HG03045 (cell line): Measurements from ENCODE around the gene JPT2.
"Not testable (repeated sequence)": the region's sequence is repeated elsewhere in the genome, so short reads cannot be mapped to it uniquely, and the experiment has no call there.

Source experiments
- ATAC-seq: cut with Tn5 transposase; IDR thresholded peaks from one replicate; pipeline ENCODE4 v1.9.1; 2021; ENCODE audit warnings: mild to moderate bottlenecking, moderate library complexity; ENCODE audit not compliant: unreplicated experiment

Gene JPT2

GRCh38 chr16:1673424-1674151 lies 4.5 kb upstream of the JPT2 start:
- no peak for ATAC-seq

DNA sequence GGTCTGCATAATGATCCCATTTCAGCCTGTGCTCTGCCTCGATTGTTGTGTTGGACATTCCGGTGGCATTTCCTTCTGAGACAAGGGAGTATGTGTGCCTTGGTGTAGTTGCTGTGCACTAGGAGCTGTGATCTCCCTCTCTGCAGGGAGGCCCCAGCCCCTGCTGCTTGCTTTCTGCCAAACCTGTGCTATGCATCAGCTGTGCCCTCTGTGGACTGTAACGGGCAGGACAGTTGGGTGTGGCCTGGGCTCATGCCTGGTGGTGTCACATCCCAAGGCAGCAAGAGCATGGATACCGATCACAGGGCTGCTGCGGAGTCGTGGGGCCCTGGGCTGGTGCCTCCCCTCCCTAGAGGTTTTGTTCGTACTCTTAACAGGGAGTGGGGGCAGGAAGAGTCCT lies 3.8 kb upstream of the JPT2 start:
- no peak for ATAC-seq

DNA sequence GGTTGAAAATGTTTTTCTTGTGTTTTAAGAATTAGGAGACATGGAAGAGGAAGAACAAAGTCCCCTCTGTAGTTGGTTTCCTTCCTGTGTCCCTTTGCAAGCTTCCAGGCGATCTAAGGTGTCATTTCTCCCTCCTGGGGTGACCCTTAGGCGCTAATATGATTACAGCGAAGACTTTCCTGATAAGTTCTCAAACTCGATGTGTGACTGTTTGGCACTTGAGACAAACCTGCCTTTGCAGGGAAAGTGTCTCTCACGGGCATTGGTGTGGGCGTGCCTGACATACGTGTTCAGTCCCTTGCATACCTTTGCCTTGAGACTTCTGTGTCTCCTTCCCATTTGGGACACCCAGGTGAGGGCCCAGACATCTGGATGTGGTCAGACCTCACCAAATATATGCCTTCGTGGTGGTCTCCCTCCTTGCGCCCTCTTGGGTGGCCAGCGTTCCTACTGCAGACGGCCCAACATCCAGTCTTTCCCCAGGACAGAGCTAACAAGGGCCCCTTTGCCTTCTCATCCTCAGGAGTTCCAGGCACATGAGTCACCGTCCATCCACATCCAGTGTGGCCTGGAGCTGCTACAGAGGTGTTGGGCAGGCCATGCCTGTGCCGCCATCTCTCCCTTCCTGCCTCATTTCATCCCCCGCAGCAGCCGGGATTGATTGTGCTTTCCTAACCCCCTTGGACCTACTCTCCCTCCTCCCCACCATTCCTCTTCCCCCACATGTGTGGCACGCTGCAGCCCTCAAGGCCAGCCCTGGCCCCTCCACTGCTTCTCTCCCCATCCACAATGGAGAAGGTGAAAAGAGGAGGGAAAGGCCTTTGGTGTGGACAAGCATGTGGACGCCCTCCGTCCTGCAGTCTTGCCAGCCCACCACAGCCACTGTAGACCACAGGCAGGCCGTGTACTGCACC lies 3.1 kb upstream of the JPT2 start:
- no peak for ATAC-seq

- no peak for ATAC-seq
Measured at GRCh38 chr16:1676661-1677060, 1.4 kb upstream of the JPT2 start.

GRCh38 chr16:1677339-1677738 lies 740 bp upstream of the JPT2 start:
- no peak for ATAC-seq

DNA sequence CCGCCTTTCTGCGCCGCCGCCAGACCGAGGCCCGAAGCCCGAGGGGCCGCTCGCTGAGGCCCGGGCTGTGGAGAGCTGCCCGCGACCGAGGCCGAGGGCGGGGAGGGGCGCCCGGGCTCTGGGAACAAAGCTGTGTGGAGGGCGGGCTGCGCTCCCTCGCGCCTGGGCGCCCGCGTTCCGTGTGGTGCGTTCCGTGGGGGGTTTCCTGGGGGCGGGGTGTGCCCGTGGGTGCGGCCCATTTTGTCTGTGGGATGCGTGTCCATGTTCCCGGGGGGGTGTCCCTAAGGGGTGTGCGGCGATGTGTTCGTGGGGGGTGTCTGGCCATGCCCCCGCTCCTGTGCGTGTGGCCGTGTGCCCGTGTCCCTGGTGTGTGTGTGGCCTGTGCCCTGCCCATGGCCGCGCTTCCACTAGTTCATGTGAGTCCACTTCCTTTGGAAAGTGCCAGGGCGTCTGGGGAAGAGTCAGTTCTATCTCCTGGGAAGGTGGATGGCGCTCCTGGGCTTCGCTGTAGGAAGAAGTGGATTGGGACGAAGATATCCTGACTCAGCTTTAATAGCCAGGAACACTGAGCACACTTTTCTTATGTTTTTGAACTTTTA lies 520 bp downstream of the JPT2 start:
- peak; percentile 11 for ATAC-seq

- ATAC-seq: no peak
Measured at GRCh38 chr16:1680361-1680760, 2.3 kb downstream of the JPT2 start.

- no peak for ATAC-seq
Measured at GRCh38 chr16:1681032-1681431, 3.0 kb downstream of the JPT2 start.

DNA sequence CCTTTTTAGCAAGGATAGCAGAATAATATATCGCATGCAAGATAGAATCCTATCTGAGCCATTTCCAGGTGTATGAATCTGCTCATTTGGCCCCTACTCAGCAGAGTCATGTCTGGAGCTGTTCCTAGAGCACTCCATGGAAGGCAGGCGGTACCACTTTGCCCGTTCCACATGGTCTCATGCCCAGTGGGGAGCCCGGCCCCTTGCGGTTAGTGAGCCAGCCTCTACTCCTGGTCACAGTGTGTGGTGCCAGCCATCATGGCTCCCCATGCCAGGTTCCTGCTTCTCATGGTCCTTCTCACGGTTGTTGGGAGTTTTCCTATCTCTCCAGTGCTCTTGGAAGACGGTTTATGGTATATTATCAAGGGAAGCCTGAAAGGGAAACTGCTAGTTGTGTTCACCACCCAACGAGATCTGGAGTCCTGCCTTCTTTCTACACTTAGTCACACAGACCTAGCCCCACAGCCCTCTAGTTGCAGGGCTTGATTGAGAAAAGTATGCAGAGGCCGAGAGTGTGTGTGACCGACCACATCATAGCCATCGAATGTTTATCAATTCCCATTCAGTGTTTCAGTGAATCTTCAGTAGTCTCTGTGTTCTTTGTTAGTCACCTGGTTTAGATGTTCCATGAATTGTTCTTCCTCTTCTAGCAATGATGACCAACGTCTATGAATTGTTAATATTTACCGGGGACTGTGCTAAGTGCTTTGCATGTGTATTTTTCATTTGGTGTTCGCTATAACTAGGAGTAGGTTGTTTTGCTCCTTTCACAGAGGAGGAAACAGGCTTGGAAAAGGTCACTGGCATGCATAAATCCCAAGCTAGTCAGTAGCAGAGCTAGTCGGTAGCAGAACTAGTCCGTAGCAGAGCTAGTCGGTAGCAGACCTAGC lies 9.6 kb downstream of the JPT2 start:
- ATAC-seq: no peak

GRCh38 chr16:1688807-1689560 lies 10.9 kb downstream of the JPT2 start:
- ATAC-seq: no peak

DNA sequence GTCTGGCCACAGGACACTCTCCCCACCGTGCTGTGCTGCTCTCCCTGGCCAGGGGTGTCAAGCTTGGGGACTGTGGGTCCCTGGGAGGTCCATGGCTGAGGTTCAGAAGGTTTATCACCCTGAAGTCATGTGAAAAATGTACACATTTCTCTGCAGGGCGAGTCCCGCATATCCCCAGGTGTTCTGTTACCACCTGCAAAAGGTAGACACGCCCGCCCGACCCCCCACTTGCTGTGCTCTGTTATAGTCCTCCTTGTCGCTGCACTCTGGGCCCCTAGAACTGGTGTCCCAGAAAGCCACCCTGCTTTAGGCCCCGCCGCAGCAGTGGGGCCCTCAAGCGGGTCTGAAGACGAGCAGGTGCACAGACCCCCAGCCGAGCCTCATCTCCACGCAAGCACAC lies 11.8 kb downstream of the JPT2 start:
- ATAC-seq: no peak

GRCh38 chr16:1690810-1691209 lies 12.7 kb downstream of the JPT2 start:
- no peak for ATAC-seq

DNA sequence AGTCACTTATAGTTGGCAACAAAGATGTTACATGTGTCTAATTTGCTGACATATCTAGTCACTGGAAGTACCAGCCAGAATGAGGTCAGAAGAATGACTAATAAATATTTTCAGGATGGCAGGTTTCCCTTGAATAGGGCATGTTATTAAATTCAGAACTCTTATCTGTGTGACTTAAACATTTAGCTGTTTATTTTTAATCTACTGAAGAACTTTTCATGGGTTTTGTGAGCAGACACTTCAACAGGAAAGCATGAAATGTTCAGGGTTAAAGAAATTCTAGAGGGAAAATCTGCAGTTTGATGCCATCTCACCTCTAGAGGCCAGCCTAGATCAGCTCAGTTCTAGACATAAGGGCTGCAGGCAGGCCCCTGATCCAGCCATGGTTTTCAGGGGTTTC lies 13.2 kb downstream of the JPT2 start:
- ATAC-seq: no peak

GRCh38 chr16:1691956-1692355 lies 13.9 kb downstream of the JPT2 start:
- ATAC-seq: no peak

- no peak for ATAC-seq
Measured at GRCh38 chr16:1696863-1697262, 18.8 kb downstream of the JPT2 start.

DNA sequence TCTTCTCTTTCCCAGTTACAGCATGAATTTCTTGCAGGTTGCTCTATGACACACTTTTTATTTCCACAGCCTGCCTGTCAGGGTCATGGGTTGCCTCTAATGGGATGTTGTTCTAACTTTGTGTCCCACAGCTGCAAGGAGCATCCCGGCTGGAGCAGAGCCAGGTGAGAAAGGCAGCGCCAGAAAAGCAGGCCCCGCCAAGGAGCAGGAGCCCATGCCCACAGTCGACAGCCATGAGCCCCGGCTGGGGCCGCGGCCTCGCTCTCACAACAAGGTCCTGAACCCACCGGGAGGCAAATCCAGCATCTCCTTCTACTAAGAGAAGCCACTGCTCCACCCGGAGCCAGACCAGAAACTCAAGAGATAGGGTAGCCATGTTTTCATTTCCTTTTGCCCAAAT lies 20.6 kb downstream of the JPT2 start:
- no peak for ATAC-seq

DNA sequence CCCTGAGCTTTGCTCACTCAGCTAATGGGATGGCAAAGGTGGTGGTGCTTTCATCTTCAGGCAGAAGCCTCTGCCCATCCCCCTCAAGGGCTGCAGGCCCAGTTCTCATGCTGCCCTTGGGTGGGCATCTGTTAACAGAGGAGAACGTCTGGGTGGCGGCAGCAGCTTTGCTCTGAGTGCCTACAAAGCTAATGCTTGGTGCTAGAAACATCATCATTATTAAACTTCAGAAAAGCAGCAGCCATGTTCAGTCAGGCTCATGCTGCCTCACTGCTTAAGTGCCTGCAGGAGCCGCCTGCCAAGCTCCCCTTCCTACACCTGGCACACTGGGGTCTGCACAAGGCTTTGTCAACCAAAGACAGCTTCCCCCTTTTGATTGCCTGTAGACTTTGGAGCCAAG lies 22.2 kb downstream of the JPT2 start:
- ATAC-seq: no peak

DNA sequence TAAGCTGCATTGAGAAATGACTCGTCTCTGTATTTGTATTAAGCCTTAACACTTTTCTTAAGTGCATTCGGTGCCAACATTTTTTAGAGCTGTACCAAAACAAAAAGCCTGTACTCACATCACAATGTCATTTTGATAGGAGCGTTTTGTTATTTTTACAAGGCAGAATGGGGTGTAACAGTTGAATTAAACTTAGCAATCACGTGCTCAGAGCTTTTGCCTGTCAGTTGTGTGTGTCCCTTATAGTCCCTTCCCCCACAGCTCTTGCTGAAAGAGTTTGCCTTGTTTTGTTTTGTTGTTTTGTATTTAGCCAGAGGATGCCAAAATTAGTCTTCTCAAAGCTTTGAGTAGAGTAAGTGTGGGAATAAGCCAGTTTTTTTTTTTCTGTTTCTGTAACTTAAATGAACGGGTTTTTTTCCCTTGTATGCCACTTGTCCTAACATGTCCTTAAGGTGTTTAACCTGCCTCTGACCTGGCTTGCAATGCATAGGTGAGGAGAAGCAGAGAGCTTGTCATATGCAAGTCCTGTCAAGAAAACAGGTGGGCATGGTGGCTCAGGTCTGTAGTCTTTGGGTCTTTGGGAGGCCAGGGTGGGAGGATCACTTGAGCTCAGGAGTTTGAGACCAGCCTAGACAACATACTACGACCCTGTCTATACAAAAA lies 23.3 kb downstream of the JPT2 start:
- ATAC-seq: no peak

DNA sequence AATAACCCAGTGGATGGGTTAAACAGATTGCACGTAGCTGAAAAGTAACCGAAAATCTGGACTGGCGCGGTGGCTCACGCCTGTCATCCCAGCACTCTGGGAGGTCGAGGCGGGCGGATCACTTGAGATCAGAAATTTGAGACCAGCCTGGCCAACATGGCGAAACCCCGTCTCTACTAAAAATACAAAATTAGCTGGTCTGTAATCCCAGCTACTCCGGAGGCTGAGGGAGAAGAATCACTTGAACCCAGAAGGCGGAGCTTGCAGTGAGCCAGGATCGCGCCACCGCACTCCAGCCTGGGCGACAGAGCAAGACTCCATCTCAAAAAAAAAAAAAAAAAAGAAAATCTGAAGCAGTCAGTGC lies 27.2 kb downstream of the JPT2 start:
- ATAC-seq: not testable (repeated sequence)
